Liver (tissue), 9 donors: ENCODE results near the gene WRAP73. TPM values are rescaled to one million over a fixed set of nuclear protein-coding genes. Genes with fewer than 3 reads are reported as not detected.

Experiments used
- DNase-seq: peaks from one replicate; pipeline ENCODE4 v3.0.0-alpha.2; 2017; ENCODE audit warnings: low spot score
- H3K27ac ChIP-seq, 2 donors: one replicate each; pipeline ENCODE4 v1.7.0; 2013; ENCODE audit warnings: inconsistent platforms in 2 of 2, low read length in 2 of 2, control low read depth in 1 of 2, low read depth in 1 of 2, mild to moderate bottlenecking in 1 of 2
- H3K27me3 ChIP-seq, 4 donors: one replicate each; pipeline versions ENCODE4 v1.6.1 to v1.7.0; 2013; ENCODE audit warnings: low read length in 3 of 4, inconsistent platforms in 1 of 4, mild to moderate bottlenecking in 1 of 4, moderate library complexity in 1 of 4; ENCODE audit not compliant: control insufficient read depth in 4 of 4, insufficient read depth in 4 of 4
- H3K36me3 ChIP-seq, 4 donors: one replicate each; pipeline versions ENCODE4 v1.6.1 to v1.7.0; 2013; ENCODE audit warnings: low read length in 3 of 4, mild to moderate bottlenecking in 3 of 4, low read depth in 1 of 4, moderate library complexity in 1 of 4; ENCODE audit not compliant: control insufficient read depth in 4 of 4, insufficient read depth in 3 of 4
- H3K4me1 ChIP-seq, 4 donors: one replicate each; pipeline versions ENCODE4 v1.6.1 to v1.7.0; 2013; ENCODE audit warnings: low read length in 3 of 4, mild to moderate bottlenecking in 3 of 4, moderate library complexity in 1 of 4; ENCODE audit not compliant: control insufficient read depth in 4 of 4, insufficient read depth in 4 of 4
- H3K4me3 ChIP-seq, 3 donors: one replicate each; pipeline versions ENCODE4 v1.6.1 to v1.7.0; 2013; ENCODE audit warnings: low read length in 3 of 3, control low read depth in 1 of 3, low read depth in 1 of 3, mild to moderate bottlenecking in 1 of 3
- H3K9ac ChIP-seq, 2 donors: one replicate each; pipeline ENCODE4 v1.7.0; 2013; ENCODE audit warnings: low read length in 2 of 2, mild to moderate bottlenecking in 2 of 2, moderate library complexity in 2 of 2, control low read depth in 1 of 2, low read depth in 1 of 2
- H3K9me3 ChIP-seq, 4 donors: one replicate each; pipeline versions ENCODE4 v1.6.1 to v1.7.0; 2013; ENCODE audit warnings: low read length in 3 of 4; ENCODE audit not compliant: control insufficient read depth in 4 of 4
- ATF3 ChIP-seq: IDR thresholded peaks from 2 replicates; pipeline ENCODE4 v1.6.1; 2016; ENCODE audit warnings: antibody characterized with exemption
- CTCF ChIP-seq: fragments of 150-350 bp; IDR thresholded peaks from 2 replicates; pipeline ENCODE4 v1.5.1; 2017; ENCODE audit warnings: improper control_type of control experiment, low read depth, low read length; ENCODE audit not compliant: missing input control
- EGR1 ChIP-seq, 2 donors: IDR thresholded peaks; 2 replicates each; pipeline ENCODE4 v1.6.1; 2016 to 2018; ENCODE audit warnings: antibody characterized with exemption in 2 of 2, low read depth in 2 of 2
- FOXA1 ChIP-seq: IDR thresholded peaks from 2 replicates; pipeline ENCODE4 v1.6.1; 2016; ENCODE audit warnings: antibody characterized with exemption
- FOXA2 ChIP-seq: IDR thresholded peaks from 2 replicates; pipeline ENCODE4 v1.6.1; 2016; ENCODE audit warnings: antibody characterized with exemption
- GABPA ChIP-seq, 2 donors: IDR thresholded peaks in 1 of 2; conservative IDR thresholded peaks in 1 of 2; 2 replicates each; pipeline ENCODE4 v1.6.1; 2016; ENCODE audit warnings: antibody characterized with exemption in 2 of 2, mild to moderate bottlenecking in 1 of 2, moderate library complexity in 1 of 2
- HNF4A ChIP-seq, 2 donors: conservative IDR thresholded peaks; 2 replicates each; pipeline ENCODE4 v1.6.1; 2016; ENCODE audit warnings: antibody characterized with exemption in 2 of 2, mild to moderate bottlenecking in 2 of 2
- HNF4G ChIP-seq: IDR thresholded peaks from 2 replicates; pipeline ENCODE4 v1.6.1; 2016; ENCODE audit warnings: antibody characterized with exemption
- MAX ChIP-seq: IDR thresholded peaks from 2 replicates; pipeline ENCODE4 v1.6.1; 2016; ENCODE audit warnings: antibody characterized with exemption
- NR2F2 ChIP-seq: IDR thresholded peaks from 2 replicates; pipeline ENCODE4 v1.6.1; 2016; ENCODE audit warnings: antibody characterized with exemption
- REST ChIP-seq: IDR thresholded peaks from 2 replicates; pipeline ENCODE4 v1.6.1; 2016; ENCODE audit warnings: antibody characterized with exemption, mild to moderate bottlenecking
- RXRA ChIP-seq, 2 donors: IDR thresholded peaks; 2 replicates each; pipeline ENCODE4 v1.6.1; 2017 to 2018; ENCODE audit warnings: antibody characterized with exemption in 2 of 2, mild to moderate bottlenecking in 1 of 2
- SP1 ChIP-seq: IDR thresholded peaks from 2 replicates; pipeline ENCODE4 v1.6.1; 2018; ENCODE audit warnings: antibody characterized with exemption, mild to moderate bottlenecking
- TAF1 ChIP-seq: conservative IDR thresholded peaks from 2 replicates; pipeline ENCODE4 v1.6.1; 2016; ENCODE audit warnings: antibody characterized with exemption, mild to moderate bottlenecking
- YY1 ChIP-seq: IDR thresholded peaks from 2 replicates; pipeline ENCODE4 v1.6.1; 2016; ENCODE audit warnings: antibody characterized with exemption, mild to moderate bottlenecking
- ZBTB33 ChIP-seq: IDR thresholded peaks from 2 replicates; pipeline ENCODE4 v1.6.1; 2016; ENCODE audit warnings: antibody characterized with exemption
- WGBS: extraction: QIAGEN DNeasy Blood & Tissue Kit; methylation state at CpG from one replicate; pipeline ENCODE4 v1.1.7; 2013; 5-methylcytosine and 5-hydroxymethylcytosine counted together
- polyA plus RNA-seq, 2 donors: library from polyadenylated mRNA; stranded (reverse) in 1 of 2; unstranded in 1 of 2; fragments of 200-250 nt in 1 of 2; fragments of >200 nt in 1 of 2; fragmentation: Nextera tagmentation in 1 of 2; extraction: Ambion mirVana in 1 of 2; gene quantifications; one replicate each; pipeline versions ENCODE4 v1.2.1 to v1.2.3, GENCODE V29; 2013 to 2015
- total RNA-seq, 2 donors: library from RNA; depleted of rRNA; stranded (reverse); fragments of >200 nt; gene quantifications; one replicate each; pipeline ENCODE4 v1.2.3, GENCODE V29; 2014
- donor health status: healthy.
- donor health status: healthy.
- donor health status: healthy.
- donor health status: healthy.
- donor health status: healthy.

WRAP73 gene
- total and polyA plus RNA-seq, 4 donors: 7.6 to 14.6 (median 10.0) TPM

- WGBS: 97% methylated on average over 20 of the region's 20 CpGs
- TF ChIP-seq GABPA (IDR thresholded peaks at IDR 0.05 in 1 of 2, conservative IDR thresholded peaks at IDR 0.05 in 1 of 2) (no peak), MAX (no peak), ZBTB33 (no peak), TAF1 (no peak), NR2F2 (no peak), REST (no peak), CTCF (no peak), YY1 (no peak), FOXA2 (no peak), RXRA (IDR thresholded peaks at IDR 0.05) (no peak), EGR1 (IDR thresholded peaks at IDR 0.05; ENCODE audit: low read depth in 2 of 2) (no peak)
- H3K4me1 ChIP-seq: peaks cover 13 to 16% (median 14%) of the 10 kb centered on the region in 4 donors
- H3K27ac ChIP-seq: no peak overlapping the region
- no peak for DNase-seq
- H3K9me3 ChIP-seq: no peaks in the 10 kb centered on the region
- H3K27me3 ChIP-seq: peaks cover 0 to 7% (median 4%) of the 10 kb centered on the region in 4 donors
- no peak overlapping the region for H3K4me3 ChIP-seq
- peaks cover 8 to 21% (median 12%) of the 10 kb centered on the region in 4 donors for H3K36me3 ChIP-seq
- H3K9ac ChIP-seq: no peak overlapping the region
Measured at GRCh38 chr1:3646596-3646995, 3.3 kb downstream of the WRAP73 start.

GRCh38 chr1:3645666-3646355 lies 4.1 kb downstream of the WRAP73 start:
- no peak overlapping the region for H3K4me3 ChIP-seq
- DNase-seq: no peak
- peaks cover 0 to 4% (median 2%) of the 10 kb centered on the region in 4 donors for H3K27me3 ChIP-seq
- H3K36me3 ChIP-seq: peaks cover 9 to 25% (median 13%) of the 10 kb centered on the region in 4 donors
- no peaks in the 10 kb centered on the region for H3K9me3 ChIP-seq
- H3K9ac ChIP-seq: no peak overlapping the region
- H3K27ac ChIP-seq: no peak overlapping the region
- peaks cover 7 to 14% (median 11%) of the 10 kb centered on the region in 4 donors for H3K4me1 ChIP-seq
- WGBS: 97% methylated on average over 27 of the region's 27 CpGs
- no peak for TF ChIP-seq TAF1
- no peak for TF ChIP-seq FOXA1
- TF ChIP-seq HNF4A (conservative IDR thresholded peaks at IDR 0.05): no peak
- TF ChIP-seq RXRA (IDR thresholded peaks at IDR 0.05): no peak
- no peak for TF ChIP-seq NR2F2
- no peak for TF ChIP-seq FOXA2
- no peak for TF ChIP-seq REST
- TF ChIP-seq EGR1 (IDR thresholded peaks at IDR 0.05; ENCODE audit: low read depth in 2 of 2): no peak
- TF ChIP-seq SP1: no peak
- no peak for TF ChIP-seq HNF4G
- TF ChIP-seq MAX: no peak
- TF ChIP-seq CTCF: no peak
- TF ChIP-seq YY1: no peak
- no peak for TF ChIP-seq ATF3
